Measurements from ENCODE around the gene ZNF451. TPM values are rescaled to one million over a fixed set of nuclear protein-coding genes. Genes with fewer than 3 reads are reported as not detected.

Gene ZNF451
- total and polyA plus RNA-seq, 2 experiments from 2014 or later, result 19.9 to 39.0 TPM

DNA sequence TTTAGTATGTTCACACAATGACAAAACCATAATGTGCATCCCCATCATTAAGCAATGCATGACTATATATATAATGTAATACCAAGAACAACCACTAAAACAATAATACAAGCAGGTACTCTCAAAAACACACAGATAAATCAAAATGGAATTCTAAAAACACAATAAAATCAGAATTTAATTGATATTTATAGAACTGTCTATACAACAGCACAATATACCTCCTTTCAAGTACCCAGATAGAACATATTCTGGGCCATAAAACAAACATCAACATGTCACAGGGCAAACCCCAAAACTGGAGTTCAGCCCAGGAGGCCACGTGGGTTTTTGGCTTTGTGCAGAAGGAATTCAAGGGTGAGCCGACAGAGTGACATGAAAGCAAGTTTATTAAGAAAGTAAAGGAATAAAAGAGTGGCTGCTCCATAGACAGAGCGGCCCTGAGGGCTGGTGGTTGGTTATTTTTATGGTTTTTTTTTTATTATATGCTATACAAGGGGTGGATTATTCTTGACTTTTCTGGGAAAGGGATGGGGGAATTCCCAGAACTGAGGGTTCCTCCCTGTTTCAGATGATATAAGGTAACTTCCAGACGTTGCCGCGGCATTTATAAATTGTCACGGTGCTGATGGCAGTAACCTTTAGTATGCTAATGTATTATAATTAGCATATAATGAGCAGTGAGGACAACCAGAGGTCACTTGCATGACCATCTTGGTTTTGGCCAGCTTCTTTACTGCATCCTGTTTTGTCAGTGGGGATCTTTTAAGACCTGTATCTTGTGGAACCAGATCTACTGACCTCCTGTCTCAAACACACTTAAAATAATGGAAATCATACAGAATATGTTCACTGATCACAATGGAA, 126.5 kb downstream of the ZNF451 start:
- H4K20me1 ChIP-seq (ENCODE audit: insufficient read depth), result no peaks in the 10 kb centered on the region
- H3K79me2 ChIP-seq (ENCODE audit: insufficient read depth), result peaks cover 100% of the 10 kb centered on the region
- H3K9ac ChIP-seq, result no peak overlapping the region
- H3F3A ChIP-seq (ENCODE audit: insufficient read depth), result peaks cover 41% of the 10 kb centered on the region; the same call in 1 of the 2 replicates
- in situ Hi-C loops (cut with MboI), result no loop called here
- H3K9me3 ChIP-seq (ENCODE audit: low read depth), result peaks cover 5% of the 10 kb centered on the region
- peaks cover 11% of the 10 kb centered on the region; the same call in 1 of the 2 replicates for H3K36me3 ChIP-seq (ENCODE audit: low read depth)
- peak overlapping the region; percentile 25 for H3K4me2 ChIP-seq (ENCODE audit: unreplicated experiment)
- no peak overlapping the region for H2AFZ ChIP-seq
- peak; percentile 51 for DNase-seq
- H3K4me3 ChIP-seq, result no peak overlapping the region
- TF ChIP-seq EZH2 (IDR thresholded peaks at IDR 0.05; ENCODE audit: insufficient read depth, poor library complexity, severe bottlenecking) (no peak), EZH2phosphoT487 (IDR thresholded peaks at IDR 0.05; ENCODE audit: insufficient read depth, low read depth) (no peak)
- WGBS, 2 experiments (ENCODE audit: low coverage in 1 of 2, low lambda C conversion rate in 2 of 2, missing lambda C conversion rate in 2 of 2), result 67 to 72% methylated on average over 7 of the region's 7 CpGs
- H3K27me3 ChIP-seq (replicated peaks; ENCODE audit: insufficient read depth), result no peaks in the 10 kb centered on the region
- H3K4me1 ChIP-seq (ENCODE audit: insufficient read depth), result peaks cover 27% of the 10 kb centered on the region
- H3K9me2 ChIP-seq (ENCODE audit: insufficient read depth), result no peaks in the 10 kb centered on the region
- no peak overlapping the region for H3K27ac ChIP-seq

DNA sequence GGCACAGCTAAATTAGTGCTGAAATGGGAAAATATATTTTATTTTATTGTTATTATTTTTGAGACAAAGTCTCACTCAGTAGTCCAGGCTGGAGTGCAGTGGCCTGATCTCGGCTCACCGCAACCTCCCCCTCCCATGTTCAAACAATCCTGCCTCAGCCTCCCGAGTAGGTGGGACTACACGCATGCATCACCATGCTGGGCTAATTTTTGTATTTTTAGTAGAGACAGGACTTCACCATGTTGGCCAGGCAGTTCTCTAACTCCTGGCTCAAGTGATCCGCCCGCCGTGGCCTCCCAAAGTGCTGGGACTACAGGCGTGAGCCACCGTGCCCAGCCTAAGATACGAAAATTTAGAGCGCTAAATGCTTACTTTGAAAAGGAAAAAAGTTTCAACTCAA, 127.3 kb downstream of the ZNF451 start:
- no peaks in the 10 kb centered on the region for H4K20me1 ChIP-seq (ENCODE audit: insufficient read depth)
- peaks cover 27% of the 10 kb centered on the region for H3K4me1 ChIP-seq (ENCODE audit: insufficient read depth)
- no peak overlapping the region for H3K27ac ChIP-seq
- H3K36me3 ChIP-seq (ENCODE audit: low read depth), result peaks cover 11% of the 10 kb centered on the region; the same call in 1 of the 2 replicates
- no peak overlapping the region for H2AFZ ChIP-seq
- no peak for TF ChIP-seq EZH2 (IDR thresholded peaks at IDR 0.05; ENCODE audit: insufficient read depth, poor library complexity, severe bottlenecking)
- TF ChIP-seq EZH2phosphoT487 (IDR thresholded peaks at IDR 0.05; ENCODE audit: insufficient read depth, low read depth), result no peak
- H3K79me2 ChIP-seq (ENCODE audit: insufficient read depth), result peaks cover 97% of the 10 kb centered on the region
- no peak overlapping the region for H3K4me3 ChIP-seq
- no peak overlapping the region for H3K9ac ChIP-seq
- 95 to 98% methylated on average over 11 of the region's 11 CpGs for WGBS, 2 experiments (ENCODE audit: low coverage in 1 of 2, low lambda C conversion rate in 2 of 2, missing lambda C conversion rate in 2 of 2)
- in situ Hi-C loops (cut with MboI), result no loop called here
- no peak for DNase-seq
- H3K4me2 ChIP-seq (ENCODE audit: unreplicated experiment), result no peak overlapping the region
- H3K9me2 ChIP-seq (ENCODE audit: insufficient read depth), result no peaks in the 10 kb centered on the region
- H3K27me3 ChIP-seq (replicated peaks; ENCODE audit: insufficient read depth), result no peaks in the 10 kb centered on the region
- H3K9me3 ChIP-seq (ENCODE audit: low read depth), result peaks cover 5% of the 10 kb centered on the region
- H3F3A ChIP-seq (ENCODE audit: insufficient read depth), result peaks cover 41% of the 10 kb centered on the region; the same call in 1 of the 2 replicates

Other genes with a start within 250 kb of the ZNF451 start
- 20.6 and 24.6 TPM in 2 replicates for gene BEND6, start 135.1 kb upstream of the ZNF451 start, total RNA-seq (2014; rRNA removed; shearing (Covaris generic))
- gene BEND6, start 135.1 kb upstream of the ZNF451 start, polyA plus RNA-seq (2016; fragmentation: Nextera tagmentation; extraction: Ambion mirVana), result 22.5 and 25.1 TPM in 2 replicates
- 11.8 and 12.9 TPM in 2 replicates for gene KIAA1586, start 43.5 kb upstream of the ZNF451 start, total RNA-seq (2014; rRNA removed; shearing (Covaris generic))
- 18.6 and 19.0 TPM in 2 replicates for gene KIAA1586, start 43.5 kb upstream of the ZNF451 start, polyA plus RNA-seq (2016; fragmentation: Nextera tagmentation; extraction: Ambion mirVana)
- gene BAG2, start 82.1 kb downstream of the ZNF451 start, total RNA-seq (2014; rRNA removed; shearing (Covaris generic)), result 32.1 and 33.4 TPM in 2 replicates
- 40.1 and 40.4 TPM in 2 replicates for gene BAG2, start 82.1 kb downstream of the ZNF451 start, polyA plus RNA-seq (2016; fragmentation: Nextera tagmentation; extraction: Ambion mirVana)
- gene RAB23, start 132.1 kb downstream of the ZNF451 start, total RNA-seq (2014; rRNA removed; shearing (Covaris generic)), result 78.6 and 81.7 TPM in 2 replicates
- 46.9 and 49.1 TPM in 2 replicates for gene RAB23, start 132.1 kb downstream of the ZNF451 start, polyA plus RNA-seq (2016; fragmentation: Nextera tagmentation; extraction: Ambion mirVana)
- 51.2 and 61.3 TPM in 2 replicates for gene PRIM2, start 227.4 kb downstream of the ZNF451 start, total RNA-seq (2014; rRNA removed; shearing (Covaris generic))
- gene PRIM2, start 227.4 kb downstream of the ZNF451 start, polyA plus RNA-seq (2016; fragmentation: Nextera tagmentation; extraction: Ambion mirVana), result 27.9 and 30.6 TPM in 2 replicates